Activated CD4-positive, alpha-beta T cell treated with anti-CD3 and anti-CD28 coated beads for 4 hours (primary cell): ENCODE measurements around the gene ABCA3.

Source experiments
- DNase-seq, 2 donors: peaks; one replicate each; pipeline ENCODE4 v3.0.0-alpha.2; 2020

Gene ABCA3

GRCh38 chr16:2350500-2350899 is 10.0 kb upstream of the ABCA3 start:
- DNase-seq, result no peak

DNA sequence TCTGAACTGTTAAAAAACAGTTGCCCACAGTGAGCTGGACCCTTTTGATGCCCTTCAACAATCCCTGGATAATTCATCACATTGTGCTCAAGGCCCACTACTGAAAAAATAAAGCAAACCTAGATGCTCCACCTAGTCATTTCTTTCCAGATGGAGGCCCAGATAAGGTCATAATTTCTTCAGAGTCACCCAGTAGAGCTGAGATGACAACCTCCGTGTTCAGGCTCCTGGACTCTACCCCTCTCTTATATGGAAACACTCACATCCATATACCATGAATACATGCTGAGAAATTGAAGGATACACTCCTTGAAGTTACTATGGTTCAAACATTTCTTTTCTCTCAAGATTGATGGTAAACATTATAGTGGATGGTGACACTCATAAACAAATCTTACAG is 2.7 kb upstream of the ABCA3 start:
- no peak for DNase-seq

DNA sequence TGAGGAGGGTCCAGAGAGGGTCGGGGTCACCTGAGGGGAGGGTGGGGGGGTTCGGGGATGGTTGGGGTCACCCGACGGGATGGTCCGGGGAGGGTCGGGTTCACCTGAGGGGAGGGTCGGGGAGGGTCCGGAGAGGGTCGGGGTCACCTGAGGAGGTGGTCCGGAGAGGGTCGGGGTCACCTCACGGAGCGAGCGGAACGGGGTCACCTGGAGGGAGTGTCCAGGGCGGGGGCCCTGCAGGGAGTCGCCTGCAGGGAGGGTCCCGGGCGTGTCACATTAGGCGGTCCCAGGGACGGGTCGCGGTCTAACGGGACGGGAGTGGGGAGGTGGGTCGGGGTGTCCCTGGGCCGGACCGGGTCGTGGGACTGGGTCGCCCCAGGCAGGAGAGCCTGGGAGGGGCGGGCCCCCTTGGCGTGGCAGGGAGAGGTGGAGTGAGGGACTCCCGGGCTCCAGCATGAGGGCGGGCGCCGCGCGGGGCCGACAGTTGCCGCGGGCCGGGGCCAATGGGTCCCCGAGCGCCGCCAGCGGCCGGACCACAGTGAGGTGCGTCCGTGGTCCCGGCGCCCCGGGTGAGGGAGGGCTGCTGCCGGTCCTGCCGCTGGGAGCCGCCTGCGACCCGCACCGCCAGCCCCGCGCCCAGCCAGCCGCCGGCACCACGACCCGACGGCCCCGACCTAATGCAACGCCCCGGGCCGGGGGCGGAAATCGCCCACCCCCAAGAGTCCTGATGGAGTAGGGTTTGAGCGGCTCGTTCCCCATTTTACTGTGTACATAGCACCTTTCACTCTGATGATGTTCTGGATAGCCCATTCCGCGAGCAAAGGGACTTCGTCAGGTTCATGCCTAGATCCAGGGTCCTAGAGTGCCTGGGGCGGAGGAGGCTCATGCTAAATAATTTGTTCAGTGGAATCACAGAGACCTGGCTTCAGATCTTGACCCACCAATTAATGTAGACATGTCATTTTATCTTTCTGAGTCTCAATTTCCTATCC is 1.2 kb upstream of the ABCA3 start:
- peak in 1 of 2 donors; percentile 6 for DNase-seq

- DNase-seq, result peak; percentile 30 to 34
Measured at GRCh38 chr16:2339521-2340484, 725 bp downstream of the ABCA3 start.

DNA sequence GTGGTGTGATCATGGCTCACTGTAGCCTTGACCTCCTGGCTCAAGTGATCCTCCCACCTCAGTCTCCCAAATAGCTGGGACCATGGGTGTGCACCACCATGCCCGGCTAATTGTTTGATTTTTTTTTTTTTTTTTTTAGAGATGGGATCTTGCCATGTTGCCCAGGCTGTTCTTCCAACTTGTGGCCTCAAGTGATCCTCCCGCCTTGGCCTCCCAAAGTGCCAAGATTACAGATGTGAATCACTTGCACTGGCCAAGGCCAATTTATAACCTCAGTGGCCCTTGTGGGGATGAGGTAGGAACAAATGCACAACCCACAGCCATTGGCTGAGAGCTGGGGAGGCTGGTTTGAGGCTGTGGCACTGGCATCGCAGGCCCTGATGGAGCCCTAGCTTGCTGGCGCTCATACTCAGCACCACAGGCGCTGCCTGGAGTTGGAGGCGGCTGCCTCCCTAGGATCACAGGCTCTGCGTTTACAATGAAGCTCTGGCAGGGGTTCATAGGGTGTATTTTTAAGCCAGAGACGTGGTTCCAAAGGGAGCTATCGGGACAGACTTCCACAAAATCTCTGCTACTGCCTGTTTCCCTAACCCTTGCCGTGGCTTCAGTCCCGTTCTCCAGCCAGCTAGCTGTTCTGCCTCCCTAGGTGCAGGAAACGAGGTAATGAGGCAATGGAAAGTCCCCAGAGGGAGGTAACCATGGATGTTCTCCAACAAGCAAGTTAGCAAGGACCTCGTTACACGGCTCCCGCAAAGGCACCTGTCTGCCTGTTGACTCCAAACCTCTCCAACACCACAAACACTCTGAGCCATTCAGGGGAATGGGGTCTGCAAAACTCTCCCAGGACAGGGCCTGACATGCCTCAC is 2.9 kb downstream of the ABCA3 start:
- DNase-seq, result no peak

GRCh38 chr16:2335286-2335895 is 5.1 kb downstream of the ABCA3 start:
- DNase-seq, result no peak

DNA sequence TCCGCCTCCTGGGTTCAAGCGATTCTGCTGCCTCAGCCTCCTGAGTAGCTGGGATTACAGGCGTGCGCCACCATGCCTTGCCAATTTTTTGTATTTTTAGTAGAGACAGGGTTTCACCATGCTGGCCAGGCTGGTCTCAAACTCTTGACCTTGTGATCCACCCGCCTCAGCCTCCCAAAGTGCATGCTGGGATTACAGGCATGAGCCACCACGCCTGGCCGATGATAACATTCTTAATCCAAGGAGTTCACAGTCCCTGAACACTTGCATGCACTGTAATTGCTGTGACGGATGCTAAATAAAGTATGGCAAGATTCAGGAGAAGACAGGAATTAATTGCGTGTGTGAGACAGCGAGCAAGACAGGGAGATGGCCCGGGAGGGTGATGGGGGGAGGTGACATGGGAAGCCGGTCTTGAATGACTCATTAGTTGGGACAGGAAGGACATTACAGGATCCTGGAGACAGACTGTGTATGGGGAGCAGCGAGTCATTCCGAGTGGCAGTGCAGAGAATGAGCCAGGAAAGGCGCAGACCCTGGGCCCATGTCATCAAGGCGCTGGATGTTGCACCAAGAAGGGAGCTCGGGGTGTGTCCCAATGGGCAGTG is 6.7 kb downstream of the ABCA3 start:
- DNase-seq, result no peak

GRCh38 chr16:2333231-2333630 is 7.3 kb downstream of the ABCA3 start:
- DNase-seq, result no peak

DNA sequence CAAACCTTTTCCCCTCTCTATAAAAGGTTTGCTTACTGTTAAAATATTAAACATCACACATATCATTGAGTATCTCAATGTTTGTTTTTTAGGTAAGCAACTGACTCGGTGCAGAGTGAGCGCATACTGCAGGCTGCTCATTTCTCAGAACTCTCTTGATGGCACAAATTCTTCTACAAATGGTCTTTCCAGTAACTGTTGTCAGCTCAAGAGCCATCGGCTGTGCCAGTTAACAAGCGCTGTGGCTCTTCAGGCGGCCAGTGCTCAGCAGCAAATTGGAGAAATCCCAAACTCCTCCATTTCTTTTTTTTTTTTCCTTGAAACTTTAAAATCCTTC is 8.6 kb downstream of the ABCA3 start:
- no peak for DNase-seq

DNA sequence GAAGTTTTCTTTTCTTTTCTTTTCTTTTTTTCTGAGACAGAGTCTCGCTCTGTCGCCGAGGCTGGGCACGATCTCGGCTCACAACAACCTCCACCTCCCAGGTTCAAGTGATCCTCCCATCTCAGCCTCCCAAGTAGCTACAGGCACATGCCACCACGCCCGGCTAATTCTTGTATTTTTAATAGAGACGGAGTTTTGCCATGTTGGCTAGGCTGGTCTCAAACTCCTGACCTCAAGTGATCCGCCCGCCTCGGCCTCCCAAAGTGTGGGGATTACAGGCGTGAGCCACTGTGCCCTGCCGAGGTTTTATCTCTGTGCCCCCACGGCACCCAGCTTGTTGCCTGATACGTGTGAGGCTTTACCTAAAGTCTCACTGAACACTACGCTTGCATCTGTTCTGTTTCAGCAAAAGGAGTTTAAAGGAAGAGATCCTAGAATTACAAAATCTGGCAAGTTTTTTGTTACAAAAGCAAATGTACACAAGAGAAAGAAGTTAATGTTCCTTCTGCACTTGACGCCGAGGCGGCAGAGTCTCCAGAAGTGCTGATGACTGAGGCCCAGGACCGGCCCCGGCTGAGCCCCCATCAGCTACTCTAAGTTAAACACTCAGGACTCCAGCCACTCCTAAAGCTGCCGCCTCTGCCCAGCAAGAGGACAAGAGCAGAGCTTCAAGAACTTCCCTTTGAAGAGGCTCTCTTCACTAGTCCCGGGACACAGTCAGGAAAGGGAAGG is 9.2 kb downstream of the ABCA3 start:
- no peak for DNase-seq

GRCh38 chr16:2329532-2329931 is 11.0 kb downstream of the ABCA3 start:
- DNase-seq, result no peak

DNA sequence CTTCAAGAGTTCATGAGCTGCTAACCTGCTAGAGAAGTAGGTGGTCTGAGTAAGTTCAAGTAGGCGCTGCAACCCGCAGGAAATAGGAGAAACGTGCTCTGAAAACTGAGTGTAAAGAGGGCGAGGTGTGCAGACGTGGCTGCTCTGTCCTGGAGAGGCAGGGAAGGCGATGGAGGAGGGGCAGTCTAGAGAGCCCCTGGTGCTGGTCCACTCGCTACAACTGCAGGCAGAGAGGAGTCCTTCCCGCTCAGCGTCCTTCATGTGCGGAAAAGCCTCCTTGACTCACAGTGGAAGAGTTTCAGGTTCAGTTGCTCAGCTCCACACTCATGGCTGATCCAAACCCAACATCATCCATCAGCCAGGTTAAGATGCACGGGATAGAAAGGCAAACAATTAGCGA is 12.1 kb downstream of the ABCA3 start:
- DNase-seq, result no peak

- no peak for DNase-seq
Measured at GRCh38 chr16:2326191-2326590, 14.3 kb downstream of the ABCA3 start.

GRCh38 chr16:2325791-2326190 is 14.7 kb downstream of the ABCA3 start:
- no peak for DNase-seq

GRCh38 chr16:2325181-2325580 is 15.3 kb downstream of the ABCA3 start:
- DNase-seq, result no peak

DNA sequence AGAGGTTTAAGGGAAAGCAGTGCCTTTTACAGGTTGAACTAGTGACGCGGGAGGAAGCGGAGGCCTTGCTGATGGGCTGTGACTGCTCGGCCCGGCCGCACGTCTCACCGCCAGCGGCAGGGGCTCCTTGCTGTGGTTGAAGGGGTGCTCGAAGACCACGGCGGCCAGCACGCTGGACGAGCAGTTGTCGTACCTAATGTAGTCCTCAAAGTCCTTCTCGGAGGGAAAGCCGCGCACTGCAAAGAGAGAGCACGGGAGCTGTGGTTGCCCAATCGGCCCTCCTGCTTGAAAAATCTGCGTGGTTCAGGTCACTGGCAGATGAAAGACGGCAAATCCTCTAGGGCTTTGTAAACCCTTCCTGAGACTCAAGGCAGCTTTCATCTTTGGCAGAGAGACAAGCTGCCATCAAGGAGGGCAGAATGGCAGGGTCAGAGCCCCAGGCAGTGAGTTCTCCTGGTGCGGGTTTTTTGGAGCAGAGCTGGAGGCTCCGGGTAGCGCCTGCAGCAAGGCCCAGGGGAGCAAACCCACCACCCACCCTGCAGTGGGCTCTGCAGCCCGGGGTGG is 16.1 kb downstream of the ABCA3 start:
- DNase-seq, result no peak

GRCh38 chr16:2323701-2324100 is 16.8 kb downstream of the ABCA3 start:
- DNase-seq, result no peak

DNA sequence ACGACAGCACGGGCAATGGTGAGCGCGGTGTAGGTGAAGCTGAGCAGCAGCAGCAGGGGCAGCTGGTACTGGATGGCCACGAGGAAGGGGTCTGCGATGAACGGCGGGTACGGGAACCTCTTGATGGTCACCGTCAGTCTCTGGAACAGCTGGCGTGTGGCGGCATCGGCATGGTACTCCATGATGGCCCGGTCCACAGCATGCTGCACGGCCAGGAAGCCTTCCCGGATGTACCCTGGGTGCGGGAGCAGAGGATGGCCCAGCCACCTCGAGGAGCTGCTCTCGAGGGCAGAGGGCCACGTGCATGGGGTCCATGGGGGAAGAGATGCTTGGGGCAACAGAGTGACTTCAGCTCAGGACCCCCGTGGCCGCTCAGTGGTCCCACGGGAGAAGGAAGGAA is 20.9 kb downstream of the ABCA3 start:
- DNase-seq, result no peak

DNA sequence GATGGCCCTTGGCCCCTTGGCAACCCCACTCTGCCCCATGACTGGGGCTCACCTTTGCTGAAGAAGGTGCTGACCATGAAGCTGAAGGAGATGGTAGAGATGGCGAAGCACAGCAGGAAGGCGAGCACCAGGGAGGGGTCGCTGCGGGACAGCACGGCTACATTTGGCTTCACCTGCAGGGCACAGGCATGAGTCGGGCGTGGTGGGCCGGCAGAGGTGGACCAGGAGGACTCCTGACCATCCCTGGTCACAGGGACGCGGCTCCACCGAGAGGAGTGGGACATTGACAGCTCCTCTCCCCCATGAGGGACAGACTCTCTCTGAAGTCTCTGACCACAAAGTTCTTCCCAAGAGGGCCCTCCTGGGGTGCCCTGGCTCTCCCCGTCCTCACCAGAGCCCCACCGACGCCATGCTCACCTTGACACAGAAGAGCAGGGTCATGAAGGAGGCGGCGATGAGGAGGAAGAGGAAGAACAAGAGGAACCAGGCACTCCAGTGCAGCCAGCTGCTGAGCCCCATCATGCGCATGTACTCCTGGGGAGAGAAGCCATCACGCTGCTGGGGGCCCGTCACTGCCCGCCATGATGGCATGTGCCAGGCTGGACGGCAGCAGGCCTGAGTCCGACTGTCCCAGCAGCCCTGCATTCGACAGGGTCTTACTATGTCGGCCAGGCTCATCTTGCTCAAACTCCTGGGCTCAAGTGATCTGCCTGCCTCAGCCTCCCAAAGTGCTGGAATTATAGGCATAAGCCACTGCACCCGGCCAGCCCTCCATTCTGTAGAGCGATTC is 23.1 kb downstream of the ABCA3 start:
- no peak for DNase-seq
